IPS DF 4.7 (cell line): ENCODE data around the gene SLC22A3.

Experiments used
- DNase-seq: peaks from one replicate; pipeline ENCODE4 v3.0.0-alpha.2; 2013; ENCODE audit warnings: low spot score; ENCODE audit errors: extremely low read depth

SLC22A3 gene

DNA sequence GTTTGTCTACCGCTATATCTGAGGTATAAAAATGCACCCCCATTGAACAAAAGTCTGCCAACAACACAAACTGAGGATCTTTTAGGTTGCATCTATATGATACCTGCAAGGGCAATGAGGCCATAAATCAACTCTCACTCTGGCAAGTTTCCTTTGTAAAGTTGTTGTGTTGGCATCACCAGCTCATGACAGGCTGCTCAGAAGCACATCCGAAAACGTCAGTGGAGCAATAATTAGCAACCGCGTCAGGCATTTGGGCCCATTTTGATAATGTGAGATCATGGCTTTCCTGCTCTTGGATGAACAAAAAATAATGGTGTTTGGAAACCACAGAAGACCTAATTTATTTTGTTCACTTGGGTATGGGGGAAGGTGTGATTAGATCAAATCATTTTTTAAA is 12.0 kb upstream of the SLC22A3 start:
- DNase-seq, result no peak

DNA sequence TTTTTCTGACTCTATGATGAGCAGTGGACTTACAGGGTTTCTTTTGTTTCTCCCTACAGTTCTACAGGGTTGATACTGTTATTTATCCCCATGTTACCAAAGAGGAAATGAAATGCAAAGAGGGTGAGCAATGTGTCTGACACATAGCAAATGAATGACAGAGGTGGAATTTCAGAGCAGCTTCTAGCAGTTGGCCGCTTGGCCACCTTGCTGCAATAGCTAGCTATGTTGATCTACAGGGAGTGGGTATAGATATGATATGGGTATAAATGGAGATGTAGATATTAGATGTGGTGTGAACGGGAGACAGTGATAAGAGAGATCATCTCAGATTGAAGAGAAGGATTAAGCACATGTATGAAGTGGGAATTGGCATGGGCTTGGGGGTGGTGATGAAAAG is 10.9 kb upstream of the SLC22A3 start:
- no peak for DNase-seq

DNA sequence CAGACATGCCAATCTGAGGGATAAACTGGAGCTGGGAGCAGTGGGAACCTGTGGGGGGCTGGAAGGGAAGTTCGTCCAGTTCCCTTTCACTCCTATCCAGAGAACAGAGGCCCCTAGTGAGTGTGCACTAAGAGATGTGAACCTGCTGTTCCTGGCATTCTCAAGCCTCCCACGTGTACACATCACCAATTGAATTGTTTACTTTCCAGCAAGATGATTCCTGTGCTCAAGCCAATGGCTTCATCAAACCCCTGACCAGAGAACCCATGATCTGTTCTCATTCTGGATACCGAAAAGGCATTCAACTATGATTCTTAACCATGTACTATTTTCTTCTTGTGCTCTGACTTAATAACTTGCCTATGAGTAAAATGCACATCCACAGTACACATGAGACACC is 10.2 kb upstream of the SLC22A3 start:
- DNase-seq, result no peak

DNA sequence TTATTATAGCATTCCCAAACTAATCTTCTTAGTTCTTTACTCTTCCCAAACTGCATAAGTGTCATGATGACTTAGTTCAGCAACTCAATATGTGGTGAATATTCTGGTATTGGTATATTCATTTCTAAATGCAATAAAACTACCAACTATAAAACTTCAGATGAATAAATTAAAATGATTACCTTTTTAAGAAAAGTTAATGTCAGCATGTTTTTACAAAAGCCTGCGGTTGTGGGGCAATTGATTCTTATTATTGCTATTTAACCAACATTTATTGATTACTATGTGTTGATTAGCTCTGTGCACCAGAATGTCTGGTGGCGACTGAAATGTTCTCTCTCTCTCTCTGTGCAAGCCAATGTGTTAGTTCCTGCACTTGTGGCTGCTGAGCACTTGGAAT is 5.0 kb upstream of the SLC22A3 start:
- DNase-seq, result no peak

DNA sequence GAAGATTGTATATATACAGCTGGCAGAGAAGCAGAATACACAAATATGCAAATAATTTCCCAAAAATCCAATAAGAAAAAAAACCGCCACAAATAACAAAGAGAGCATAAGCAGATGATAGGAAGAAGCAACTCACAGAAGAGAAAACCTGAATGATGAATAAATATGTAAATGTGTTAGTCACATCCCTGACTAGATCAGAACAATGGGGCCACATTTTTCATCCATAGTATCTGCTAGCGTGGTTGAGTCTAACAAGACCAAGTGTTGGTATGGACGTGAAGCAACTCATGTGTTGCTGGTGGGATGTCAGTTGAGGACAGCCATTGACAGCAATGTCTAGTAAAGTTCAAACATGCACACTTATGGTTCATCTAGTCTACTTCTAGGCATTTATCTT is 3.9 kb upstream of the SLC22A3 start:
- DNase-seq, result no peak

DNA sequence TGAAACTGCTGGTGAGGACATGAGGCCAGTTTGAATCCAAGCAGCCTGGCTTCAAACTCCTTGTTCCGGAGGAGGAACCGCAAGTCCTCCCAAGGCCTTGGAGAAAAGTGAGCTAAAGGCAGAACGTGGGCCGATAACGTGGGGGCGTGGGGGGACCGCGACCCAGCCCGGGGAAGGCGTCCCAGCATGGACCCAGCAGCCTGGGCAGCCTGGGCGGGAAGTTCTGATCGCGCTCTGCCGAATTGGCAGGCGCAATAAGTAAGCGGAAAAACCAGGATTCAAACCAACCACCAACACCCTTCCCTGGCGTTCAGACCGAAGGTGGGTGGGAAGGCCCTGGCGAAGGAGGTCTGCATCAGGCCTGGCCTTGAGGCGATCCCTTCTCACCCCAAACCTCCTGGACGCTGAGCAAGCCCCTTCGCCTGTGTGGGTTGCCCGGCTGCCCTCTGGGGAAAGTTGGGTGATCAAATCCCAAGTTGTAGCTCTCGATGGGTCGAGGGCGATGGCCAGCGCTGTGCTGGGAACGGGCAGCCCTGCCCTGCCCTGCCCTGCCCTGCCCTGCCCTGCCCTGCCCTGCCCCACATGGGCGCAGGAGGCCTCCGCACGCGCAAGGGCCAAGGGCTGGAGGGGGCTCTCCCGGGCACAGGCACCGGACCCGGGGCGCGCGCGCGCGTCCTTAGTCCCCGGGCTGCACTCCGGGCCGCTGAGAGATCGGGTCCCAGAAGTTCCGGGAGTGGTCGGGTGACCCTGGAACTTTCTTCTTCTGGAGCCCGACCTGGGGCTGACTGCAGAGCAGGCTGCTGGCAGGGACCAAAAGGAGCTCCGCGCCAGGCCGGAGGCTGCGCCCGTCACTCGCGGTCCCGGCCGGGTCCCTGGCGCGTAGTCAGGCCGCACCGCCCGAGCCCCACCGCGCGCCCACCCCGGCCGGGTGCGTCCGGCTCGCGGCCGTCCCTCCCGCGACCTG is 637 bp upstream of the SLC22A3 start:
- no peak for DNase-seq

- DNase-seq, result no peak
Observed at GRCh38 chr6:160349020-160349441, 853 bp downstream of the SLC22A3 start.

- DNase-seq, result no peak
Observed at GRCh38 chr6:160349814-160350350, 1.7 kb downstream of the SLC22A3 start.

DNA sequence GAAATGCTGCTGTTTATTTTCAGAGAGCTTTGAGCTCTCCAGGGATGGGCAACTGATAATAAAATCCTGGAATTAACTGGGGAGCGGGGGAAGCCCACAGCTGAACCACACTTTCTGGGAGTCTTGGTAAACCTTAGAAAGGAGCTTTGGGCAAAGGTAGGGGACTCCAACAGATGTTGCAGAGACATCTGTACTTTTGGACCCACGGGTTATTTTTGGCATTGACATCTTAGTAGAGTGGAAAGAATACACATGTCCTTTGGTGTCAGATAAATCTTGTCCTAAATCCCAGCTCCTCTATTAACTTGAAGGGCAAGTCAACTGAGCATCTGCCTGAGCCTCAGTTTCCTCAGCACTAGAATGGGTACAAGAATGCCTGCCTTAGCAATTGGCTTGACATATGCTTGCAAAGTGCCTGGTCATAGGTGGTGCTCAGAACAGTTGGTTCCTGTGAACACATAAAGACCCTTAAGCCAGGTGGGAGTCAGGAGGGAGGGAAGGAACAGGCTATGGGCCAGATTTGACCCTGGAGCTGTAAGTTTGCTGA is 5.8 kb downstream of the SLC22A3 start:
- no peak for DNase-seq

DNA sequence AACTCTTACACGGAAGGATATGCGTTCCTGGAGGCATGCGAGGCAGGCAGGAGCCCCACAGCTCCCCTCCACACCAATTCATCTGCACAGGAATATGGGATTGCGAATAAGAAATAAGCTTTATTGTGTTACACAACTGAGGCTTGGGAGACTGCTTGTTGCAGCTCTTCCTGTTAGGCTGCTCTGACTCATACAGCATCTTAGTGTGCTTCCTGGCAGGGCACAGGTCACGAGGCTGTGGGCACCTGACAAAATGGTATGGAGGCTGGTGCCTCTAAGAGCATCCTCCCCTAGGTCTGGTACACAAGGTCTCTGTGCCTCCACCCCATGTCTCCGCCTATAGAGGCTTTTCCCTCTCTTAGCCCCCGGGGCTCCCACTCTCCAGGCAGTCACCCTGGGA is 6.8 kb downstream of the SLC22A3 start:
- no peak for DNase-seq

- no peak for DNase-seq
Observed at GRCh38 chr6:160356074-160356744, 8.0 kb downstream of the SLC22A3 start.

DNA sequence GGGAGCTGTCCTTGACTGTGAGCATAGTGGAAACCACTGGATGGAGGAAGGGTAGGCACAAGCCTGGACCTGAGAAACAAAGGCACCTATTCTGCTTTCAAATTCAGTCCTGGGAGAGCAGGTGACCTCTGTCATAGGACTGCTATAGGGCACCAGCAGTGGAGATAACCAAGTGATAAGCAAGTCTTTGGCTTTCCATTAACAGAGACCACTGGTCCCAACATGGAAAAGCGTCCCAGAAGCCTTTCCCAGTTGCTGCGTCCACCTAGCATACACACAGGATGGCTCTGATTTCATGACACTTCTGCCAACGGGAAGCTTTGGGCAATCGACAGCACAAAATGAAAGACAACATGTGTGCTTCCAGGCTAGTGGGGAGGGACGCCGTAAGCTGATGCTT is 8.9 kb downstream of the SLC22A3 start:
- DNase-seq, result no peak

DNA sequence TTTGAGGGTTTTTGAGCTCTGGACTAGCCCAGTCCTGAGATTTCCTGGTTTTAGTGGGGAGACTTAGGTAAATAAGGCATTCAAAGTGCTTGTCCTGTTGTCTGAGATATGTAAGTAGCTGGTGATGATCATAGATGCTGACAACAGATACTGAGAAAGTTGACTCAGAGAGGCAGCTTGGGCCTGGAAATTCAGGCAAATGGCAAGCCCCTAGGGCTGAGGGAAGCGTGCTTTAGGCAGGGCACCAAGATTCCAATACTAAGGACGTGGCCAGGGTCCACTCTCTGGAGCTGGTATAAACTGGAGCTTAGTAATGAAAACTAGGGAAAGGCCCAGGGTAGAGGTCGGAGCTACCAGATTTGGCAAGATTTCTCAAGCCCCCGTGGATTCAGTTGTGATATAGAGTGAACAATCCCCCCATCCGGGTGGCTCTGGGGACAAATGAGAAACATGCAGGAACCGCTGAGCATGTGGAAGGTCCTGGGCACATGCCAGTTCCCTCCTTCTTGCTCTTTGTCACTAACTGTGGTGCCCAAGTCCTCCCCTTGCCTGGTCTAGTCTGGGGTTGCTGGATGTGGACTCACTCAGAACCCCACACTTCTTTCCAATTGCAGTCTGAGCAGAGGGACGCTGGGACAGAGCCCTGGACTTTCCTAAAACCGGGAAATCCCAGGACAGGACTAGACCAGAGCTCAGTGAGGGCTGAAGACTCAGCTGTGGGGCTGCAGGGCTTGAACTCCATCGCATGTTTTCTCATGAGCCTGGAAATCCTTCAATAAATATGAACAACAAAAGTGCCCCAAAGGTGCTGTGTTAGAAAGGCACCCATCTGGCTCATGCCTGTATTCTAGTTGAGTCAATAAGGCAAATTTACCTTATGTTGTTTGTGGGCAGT is 10.3 kb downstream of the SLC22A3 start:
- DNase-seq, result no peak

DNA sequence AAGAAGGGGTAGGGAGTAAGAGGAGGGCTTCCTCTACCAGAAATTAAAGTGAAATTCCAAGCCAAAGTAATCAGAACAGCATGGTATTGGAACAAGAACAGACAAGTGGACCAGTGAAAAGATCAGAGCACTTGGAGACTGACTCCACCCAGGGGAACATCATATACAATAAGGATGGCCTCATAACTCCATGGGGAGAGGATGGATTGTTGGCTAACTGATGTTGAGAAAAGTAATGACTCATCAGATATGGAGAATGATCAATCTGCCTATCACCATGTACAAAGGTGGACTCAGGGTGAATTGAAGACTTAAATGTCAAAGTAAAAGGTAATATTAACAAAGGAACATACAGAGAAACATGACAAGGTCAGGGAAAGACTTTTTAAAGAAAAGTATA is 12.8 kb downstream of the SLC22A3 start:
- no peak for DNase-seq

DNA sequence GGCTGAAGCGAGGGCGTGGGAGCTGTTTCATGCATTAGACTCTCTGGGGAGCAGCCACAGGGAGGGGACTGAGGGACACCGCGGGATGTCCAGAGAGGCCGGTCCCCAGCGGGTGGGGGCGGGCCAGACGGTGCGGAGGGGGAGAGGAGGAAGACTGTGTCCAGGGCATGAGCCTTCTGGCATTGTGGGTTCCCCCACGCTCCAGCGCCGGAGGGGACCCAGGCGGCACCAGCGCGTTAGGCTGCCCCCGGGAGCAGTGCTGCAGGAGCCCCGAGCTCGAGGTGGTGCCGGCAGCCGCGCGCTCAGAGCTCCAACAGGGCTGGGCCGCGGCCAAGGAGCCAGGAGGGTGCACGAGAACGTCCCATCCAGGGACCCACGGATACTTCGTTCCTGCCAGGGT is 14.4 kb downstream of the SLC22A3 start:
- no peak for DNase-seq

DNA sequence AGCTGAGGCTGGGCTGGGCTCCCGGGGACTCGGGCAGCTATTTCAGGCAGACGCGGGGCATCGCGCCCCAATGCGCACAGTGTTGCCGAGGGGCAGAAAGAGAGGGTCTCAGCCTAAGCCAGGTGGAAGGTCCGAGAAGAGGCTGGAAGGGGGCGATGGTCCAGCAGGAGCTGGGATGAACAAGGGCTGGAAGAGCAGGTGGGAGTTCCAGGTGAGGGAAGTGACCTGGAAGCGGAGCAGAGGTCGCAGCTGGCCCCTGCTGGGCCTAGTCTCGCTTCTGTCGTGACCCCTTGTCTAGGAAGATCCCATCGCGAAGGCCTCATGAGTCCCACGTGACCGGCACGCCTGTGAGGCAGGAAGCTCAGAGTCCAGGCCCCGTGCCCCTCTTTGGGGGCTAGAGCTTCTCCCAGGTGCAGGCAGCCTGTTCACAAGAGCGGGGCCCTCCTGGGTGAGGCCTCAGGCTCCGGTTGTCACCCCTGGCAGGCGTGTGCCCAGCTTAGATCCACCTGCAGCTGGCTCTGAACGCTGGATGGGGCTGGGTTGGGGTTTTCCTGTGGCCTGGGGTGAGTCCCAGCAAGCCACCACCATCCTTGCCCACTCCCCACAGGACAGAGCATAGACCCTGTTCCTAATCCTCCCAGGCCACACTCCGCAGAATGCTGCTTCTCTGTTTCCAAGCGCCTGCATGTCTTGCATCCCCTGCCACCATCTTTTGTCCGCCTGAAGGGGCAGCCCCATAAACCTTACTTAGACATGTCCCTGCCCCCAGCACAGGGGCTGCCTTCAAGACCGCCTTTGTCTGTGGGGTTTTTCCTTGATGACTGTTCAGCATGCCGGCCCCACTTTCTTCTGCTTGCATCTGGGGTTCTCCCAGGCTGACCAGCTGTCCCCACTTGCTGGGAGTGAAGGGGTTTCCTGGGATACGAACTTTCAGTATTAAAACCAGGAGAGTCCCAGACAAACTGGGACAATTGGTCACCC is 15.1 kb downstream of the SLC22A3 start:
- no peak for DNase-seq

DNA sequence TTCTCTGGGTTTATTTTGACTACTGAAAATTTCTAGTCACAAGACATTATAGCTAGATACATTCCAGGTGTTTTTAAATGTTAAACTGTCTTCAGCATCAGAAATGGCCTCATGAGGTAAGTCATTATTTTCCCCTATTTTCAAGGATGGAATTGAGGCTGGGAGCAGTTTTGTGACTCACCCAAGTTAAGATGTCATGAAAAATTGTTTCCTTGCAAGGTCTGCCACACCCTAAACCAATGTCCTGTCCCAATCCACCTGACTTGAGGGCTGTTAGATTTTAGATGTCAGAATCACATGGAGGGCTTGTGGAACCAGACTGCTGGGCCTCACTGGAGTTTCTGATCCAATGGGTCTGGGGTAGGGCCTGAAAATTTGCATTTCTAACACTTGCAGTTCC is 16.9 kb downstream of the SLC22A3 start:
- no peak for DNase-seq

GRCh38 chr6:160367798-160368547 is 19.8 kb downstream of the SLC22A3 start:
- no peak for DNase-seq

DNA sequence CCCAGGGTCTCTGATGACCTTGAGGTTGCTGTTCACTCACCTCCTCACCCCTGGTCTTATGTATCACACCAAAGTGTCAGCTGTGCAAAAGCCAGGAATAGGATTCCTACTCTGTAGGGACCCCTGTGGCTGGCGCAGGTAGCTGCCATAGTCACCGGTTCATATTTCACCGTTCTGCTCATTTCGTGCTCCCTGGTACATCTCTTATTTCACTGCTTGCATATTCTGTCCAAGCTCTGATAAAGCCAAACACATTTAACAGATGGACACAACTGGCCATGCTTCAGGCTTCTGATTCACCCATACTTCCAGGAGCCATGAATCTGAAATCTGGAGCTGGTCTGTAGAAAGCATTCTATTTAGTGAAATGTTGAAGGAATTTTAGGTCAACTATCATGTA is 20.5 kb downstream of the SLC22A3 start:
- no peak for DNase-seq
